RWPE2 (cell line): ENCODE measurements around the gene ITPR1.

Experiments used
- ATAC-seq: fragments of 200-7000 bp; cut with Tn5 transposase; 3 replicates; pipeline ENCODE4 v1.9.1; 2021; ENCODE audit warnings: low read depth
- DNase-seq: peaks from one replicate; pipeline ENCODE4 v3.0.0-alpha.2; 2020; ENCODE audit warnings: low spot score
- H3K27ac ChIP-seq: fragments of 450-650 bp; 2 replicates; pipeline ENCODE4 v1.5.1; 2017; ENCODE audit warnings: mild to moderate bottlenecking; ENCODE audit not compliant: poor library complexity, severe bottlenecking
- H3K27me3 ChIP-seq: fragments of 250-450 bp; sonication (Bioruptor Pico); 2 replicates; pipeline ENCODE4 v1.5.1; 2021; ENCODE audit warnings: mild to moderate bottlenecking, moderate library complexity; ENCODE audit not compliant: insufficient read depth, poor library complexity, severe bottlenecking
- H3K36me3 ChIP-seq: fragments of 250-450 bp; sonication (Bioruptor Pico); 2 replicates; pipeline ENCODE4 v1.5.1; 2020; ENCODE audit warnings: low read depth, mild to moderate bottlenecking, moderate library complexity
- H3K4me1 ChIP-seq: fragments of 250-450 bp; sonication (Bioruptor Pico); 2 replicates; pipeline ENCODE4 v1.5.1; 2021; ENCODE audit warnings: mild to moderate bottlenecking, moderate library complexity; ENCODE audit not compliant: insufficient read depth, poor library complexity, severe bottlenecking
- H3K4me3 ChIP-seq: fragments of 250-450 bp; sonication (Bioruptor Pico); 2 replicates; pipeline ENCODE4 v1.5.1; 2021; ENCODE audit warnings: mild to moderate bottlenecking, moderate library complexity; ENCODE audit not compliant: severe bottlenecking
- H3K9me3 ChIP-seq: fragments of 250-450 bp; sonication (Bioruptor Pico); 2 replicates; pipeline ENCODE4 v1.5.1; 2021; ENCODE audit warnings: mild to moderate bottlenecking, moderate library complexity; ENCODE audit not compliant: severe bottlenecking
- TF ChIP-seq, protein P1 (sequence below): fragments of 450-650 bp; IDR thresholded peaks from one replicate; pipeline ENCODE4 v1.5.1; 2017; ENCODE audit warnings: mild to moderate bottlenecking, moderate library complexity; ENCODE audit not compliant: poor library complexity, severe bottlenecking

Gene ITPR1

GRCh38 chr3:4848176-4848825 is 355.2 kb downstream of the ITPR1 start:
- no peaks in the 10 kb centered on the region for H3K4me1 ChIP-seq
- TF ChIP-seq, protein P1, sequence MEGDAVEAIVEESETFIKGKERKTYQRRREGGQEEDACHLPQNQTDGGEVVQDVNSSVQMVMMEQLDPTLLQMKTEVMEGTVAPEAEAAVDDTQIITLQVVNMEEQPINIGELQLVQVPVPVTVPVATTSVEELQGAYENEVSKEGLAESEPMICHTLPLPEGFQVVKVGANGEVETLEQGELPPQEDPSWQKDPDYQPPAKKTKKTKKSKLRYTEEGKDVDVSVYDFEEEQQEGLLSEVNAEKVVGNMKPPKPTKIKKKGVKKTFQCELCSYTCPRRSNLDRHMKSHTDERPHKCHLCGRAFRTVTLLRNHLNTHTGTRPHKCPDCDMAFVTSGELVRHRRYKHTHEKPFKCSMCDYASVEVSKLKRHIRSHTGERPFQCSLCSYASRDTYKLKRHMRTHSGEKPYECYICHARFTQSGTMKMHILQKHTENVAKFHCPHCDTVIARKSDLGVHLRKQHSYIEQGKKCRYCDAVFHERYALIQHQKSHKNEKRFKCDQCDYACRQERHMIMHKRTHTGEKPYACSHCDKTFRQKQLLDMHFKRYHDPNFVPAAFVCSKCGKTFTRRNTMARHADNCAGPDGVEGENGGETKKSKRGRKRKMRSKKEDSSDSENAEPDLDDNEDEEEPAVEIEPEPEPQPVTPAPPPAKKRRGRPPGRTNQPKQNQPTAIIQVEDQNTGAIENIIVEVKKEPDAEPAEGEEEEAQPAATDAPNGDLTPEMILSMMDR = no peak
- ATAC-seq = no peak
- H3K4me3 ChIP-seq = no peak overlapping the region
- no peaks in the 10 kb centered on the region for H3K9me3 ChIP-seq
- no peaks in the 10 kb centered on the region for H3K36me3 ChIP-seq
- H3K27ac ChIP-seq = no peak overlapping the region
- no peak for DNase-seq
- no peaks in the 10 kb centered on the region for H3K27me3 ChIP-seq

GRCh38 chr3:4849136-4849535 is 356.0 kb downstream of the ITPR1 start:
- Histone ChIP-seq H3K27ac (no peak overlapping the region), H3K4me3 (no peak overlapping the region), H3K4me1 (no peaks in the 10 kb centered on the region), H3K36me3 (no peaks in the 10 kb centered on the region), H3K27me3 (no peaks in the 10 kb centered on the region), H3K9me3 (no peaks in the 10 kb centered on the region)
- TF ChIP-seq, protein P1 = no peak
- DNase-seq = no peak
- ATAC-seq = no peak

GRCh38 chr3:4849739-4850138 is 356.6 kb downstream of the ITPR1 start:
- Histone ChIP-seq H3K9me3 (no peaks in the 10 kb centered on the region), H3K4me3 (no peak overlapping the region), H3K27ac (no peak overlapping the region), H3K27me3 (no peaks in the 10 kb centered on the region), H3K36me3 (no peaks in the 10 kb centered on the region), H3K4me1 (no peaks in the 10 kb centered on the region)
- ATAC-seq (no peak), DNase-seq (no peak)
- TF ChIP-seq, protein P1 = no peak

GRCh38 chr3:4850211-4850927 is 357.2 kb downstream of the ITPR1 start:
- DNase-seq (no peak), ATAC-seq (no peak)
- TF ChIP-seq, protein P1 = no peak
- no peak overlapping the region for H3K4me3 ChIP-seq
- H3K27me3 ChIP-seq = no peaks in the 10 kb centered on the region
- H3K4me1 ChIP-seq = no peaks in the 10 kb centered on the region
- H3K9me3 ChIP-seq = no peaks in the 10 kb centered on the region
- no peak overlapping the region for H3K27ac ChIP-seq
- no peaks in the 10 kb centered on the region for H3K36me3 ChIP-seq

GRCh38 chr3:4850928-4851265 is 357.7 kb downstream of the ITPR1 start:
- no peaks in the 10 kb centered on the region for H3K27me3 ChIP-seq
- no peak for ATAC-seq

More at GRCh38 chr3:4850928-4851265, 357.7 kb downstream of the ITPR1 start:
- TF ChIP-seq, protein P1 = no peak
- no peaks in the 10 kb centered on the region for H3K4me1 ChIP-seq
- DNase-seq = no peak
- H3K9me3 ChIP-seq = no peaks in the 10 kb centered on the region
- H3K27ac ChIP-seq = no peak overlapping the region
- no peak overlapping the region for H3K4me3 ChIP-seq
- no peaks in the 10 kb centered on the region for H3K36me3 ChIP-seq
